Activated naive CD8-positive, alpha-beta T cell treated with anti-CD3 and anti-CD28 coated beads, Interleukin-2, amount 10 ng/mL, durations not matched to agents 7 days and 5 days (primary cell): ENCODE measurements around the gene APPL2. TPM values are rescaled to one million over a fixed set of nuclear protein-coding genes. Genes with fewer than 3 reads are reported as not detected.

Source experiments
- ATAC-seq: fragments of 150-1000 bp; cut with Tn5 transposase; one replicate; pipeline ENCODE4 v1.10.0; 2021; ENCODE audit warnings: low read depth, moderate library complexity
- POLR2A ChIA-PET: fragments of 350-600 bp; sonication (Branson Sonifier 250); formaldehyde crosslinking; loops from one replicate; lab custom pipeline; 2021; ENCODE audit warnings: antibody characterized with exemption; lab: Charles Lee
- DNase-seq: peaks from one replicate; pipeline ENCODE4 v3.0.0; 2021
- H3K27ac Mint-ChIP-seq: one replicate; pipeline ENCODE4 v1.8.0; 2022; ENCODE audit warnings: mild to moderate bottlenecking, mixed read lengths
- H3K27me3 Mint-ChIP-seq: one replicate; pipeline ENCODE4 v1.8.0; 2022; ENCODE audit warnings: mild to moderate bottlenecking, moderate library complexity, mixed read lengths
- H3K36me3 Mint-ChIP-seq: one replicate; pipeline ENCODE4 v1.8.0; 2021; ENCODE audit warnings: mild to moderate bottlenecking, mixed read lengths
- H3K4me1 Mint-ChIP-seq: one replicate; pipeline ENCODE4 v1.8.0; 2021; ENCODE audit warnings: mixed read lengths
- H3K4me3 Mint-ChIP-seq: one replicate; pipeline ENCODE4 v1.8.0; 2022; ENCODE audit warnings: mild to moderate bottlenecking, moderate library complexity, mixed read lengths
- H3K9me3 Mint-ChIP-seq: one replicate; pipeline ENCODE4 v1.8.0; 2021; ENCODE audit warnings: mixed read lengths
- total RNA-seq, 2 experiments: library from RNA; stranded (reverse); gene quantifications; one replicate each; pipeline ENCODE4 v1.2.3, GENCODE V29; 2021

Gene APPL2
- total RNA-seq: 10 to 100 TPM; 35.0 to 42.8 TPM

- Mint-ChIP-seq H3K9me3 (no peaks in the 10 kb centered on the region), H3K36me3 (peaks cover 8% of the 10 kb centered on the region), H3K4me1 (peaks cover 23% of the 10 kb centered on the region), H3K4me3 (peak within 1 kb of the TSS; percentile 91), H3K27me3 (no peaks in the 10 kb centered on the region), H3K27ac (peak within 1 kb of the TSS; percentile 81)
- POLR2A ChIA-PET: interaction anchor here (0.9 to 2.8 kb wide), 5 partner anchors 10 to 129 kb away, joined by 3 to 9 read pairs (median 4); partner anchors contain the start of genes C12orf75 and WASHC4
- ATAC-seq: peak; percentile 78
- DNase-seq: peak; percentile 85
These were observed at the start of gene APPL2 for GRCh38 chr12:105235732-105236476. APPL2 (minus strand) TSS chr12:105236174; CDS start chr12:105236012, 162 bp downstream.

GRCh38 chr12:105285378-105285777 is 49.4 kb upstream of the APPL2 start:
- no peak overlapping the region for H3K4me3 Mint-ChIP-seq
- ATAC-seq (no peak), DNase-seq (no peak)
- no peaks in the 10 kb centered on the region for H3K4me1 Mint-ChIP-seq
- H3K27me3 Mint-ChIP-seq: peaks cover 37% of the 10 kb centered on the region
- no peak overlapping the region for H3K27ac Mint-ChIP-seq
- POLR2A ChIA-PET: no interaction called here
- peaks cover 3% of the 10 kb centered on the region for H3K36me3 Mint-ChIP-seq
- peaks cover 3% of the 10 kb centered on the region for H3K9me3 Mint-ChIP-seq

- H3K27me3 Mint-ChIP-seq: peaks cover 34% of the 10 kb centered on the region
- peaks cover 3% of the 10 kb centered on the region for H3K9me3 Mint-ChIP-seq
- H3K36me3 Mint-ChIP-seq: peaks cover 3% of the 10 kb centered on the region
- no peak overlapping the region for H3K27ac Mint-ChIP-seq
- H3K4me3 Mint-ChIP-seq: no peak overlapping the region
- DNase-seq (no peak), ATAC-seq (no peak)
- peaks cover 2% of the 10 kb centered on the region for H3K4me1 Mint-ChIP-seq
- POLR2A ChIA-PET: no interaction called here
These were observed 45.7 kb upstream of the APPL2 start for GRCh38 chr12:105281694-105282049.

- H3K4me1 Mint-ChIP-seq: peaks cover 4% of the 10 kb centered on the region
- DNase-seq (no peak), ATAC-seq (no peak)
- no peak overlapping the region for H3K4me3 Mint-ChIP-seq
- peaks cover 3% of the 10 kb centered on the region for H3K36me3 Mint-ChIP-seq
- no peak overlapping the region for H3K27ac Mint-ChIP-seq
- POLR2A ChIA-PET: no interaction called here
- H3K27me3 Mint-ChIP-seq: peaks cover 29% of the 10 kb centered on the region
- H3K9me3 Mint-ChIP-seq: peaks cover 3% of the 10 kb centered on the region
These were observed 45.2 kb upstream of the APPL2 start for GRCh38 chr12:105280966-105281693.

- peaks cover 3% of the 10 kb centered on the region for H3K36me3 Mint-ChIP-seq
- ATAC-seq (peak; percentile 89), DNase-seq (peak; percentile 32)
- peaks cover 5% of the 10 kb centered on the region for H3K9me3 Mint-ChIP-seq
- H3K4me1 Mint-ChIP-seq: peaks cover 4% of the 10 kb centered on the region
- no peak overlapping the region for H3K4me3 Mint-ChIP-seq
- no peak overlapping the region for H3K27ac Mint-ChIP-seq
- H3K27me3 Mint-ChIP-seq: peaks cover 18% of the 10 kb centered on the region
- POLR2A ChIA-PET: no interaction called here
These were observed 43.6 kb upstream of the APPL2 start for GRCh38 chr12:105279460-105280056.

GRCh38 chr12:105278043-105278697 is 42.2 kb upstream of the APPL2 start:
- H3K4me3 Mint-ChIP-seq: no peak overlapping the region
- POLR2A ChIA-PET: no interaction called here
- DNase-seq (no peak), ATAC-seq (no peak)
- peaks cover 6% of the 10 kb centered on the region for H3K27me3 Mint-ChIP-seq
- H3K36me3 Mint-ChIP-seq: no peaks in the 10 kb centered on the region
- H3K4me1 Mint-ChIP-seq: peaks cover 4% of the 10 kb centered on the region
- peaks cover 2% of the 10 kb centered on the region for H3K9me3 Mint-ChIP-seq
- H3K27ac Mint-ChIP-seq: no peak overlapping the region

GRCh38 chr12:105275997-105276733 is 40.2 kb upstream of the APPL2 start:
- ATAC-seq: no peak
- Mint-ChIP-seq H3K36me3 (no peaks in the 10 kb centered on the region), H3K4me1 (peaks cover 4% of the 10 kb centered on the region), H3K4me3 (no peak overlapping the region), H3K27ac (no peak overlapping the region), H3K9me3 (peaks cover 2% of the 10 kb centered on the region), H3K27me3 (peaks cover 7% of the 10 kb centered on the region)
- POLR2A ChIA-PET: no interaction called here
- no peak for DNase-seq

- POLR2A ChIA-PET: no interaction called here
- peaks cover 3% of the 10 kb centered on the region for H3K4me1 Mint-ChIP-seq
- no peaks in the 10 kb centered on the region for H3K36me3 Mint-ChIP-seq
- no peak overlapping the region for H3K4me3 Mint-ChIP-seq
- peaks cover 2% of the 10 kb centered on the region for H3K9me3 Mint-ChIP-seq
- H3K27me3 Mint-ChIP-seq: peaks cover 8% of the 10 kb centered on the region
- DNase-seq (no peak), ATAC-seq (no peak)
- no peak overlapping the region for H3K27ac Mint-ChIP-seq
These were observed 38.6 kb upstream of the APPL2 start for GRCh38 chr12:105274571-105274970.

- H3K4me1 Mint-ChIP-seq: peaks cover 2% of the 10 kb centered on the region
- H3K9me3 Mint-ChIP-seq: peaks cover 2% of the 10 kb centered on the region
- no peak for DNase-seq
- no peaks in the 10 kb centered on the region for H3K36me3 Mint-ChIP-seq
- ATAC-seq: no peak
- H3K27ac Mint-ChIP-seq: no peak overlapping the region
- peaks cover 16% of the 10 kb centered on the region for H3K27me3 Mint-ChIP-seq
- POLR2A ChIA-PET: no interaction called here
- H3K4me3 Mint-ChIP-seq: no peak overlapping the region
These were observed 37.6 kb upstream of the APPL2 start for GRCh38 chr12:105273601-105274000.

- no peaks in the 10 kb centered on the region for H3K36me3 Mint-ChIP-seq
- H3K27ac Mint-ChIP-seq: no peak overlapping the region
- POLR2A ChIA-PET: no interaction called here
- ATAC-seq (no peak), DNase-seq (no peak)
- H3K9me3 Mint-ChIP-seq: peaks cover 2% of the 10 kb centered on the region
- peaks cover 2% of the 10 kb centered on the region for H3K4me1 Mint-ChIP-seq
- H3K27me3 Mint-ChIP-seq: peaks cover 23% of the 10 kb centered on the region
- no peak overlapping the region for H3K4me3 Mint-ChIP-seq
These were observed 36.9 kb upstream of the APPL2 start for GRCh38 chr12:105272814-105273416.

GRCh38 chr12:105272152-105272551 is 36.2 kb upstream of the APPL2 start:
- H3K4me1 Mint-ChIP-seq: peaks cover 2% of the 10 kb centered on the region
- H3K27me3 Mint-ChIP-seq: peaks cover 23% of the 10 kb centered on the region
- H3K27ac Mint-ChIP-seq: no peak overlapping the region
- peaks cover 2% of the 10 kb centered on the region for H3K9me3 Mint-ChIP-seq
- H3K4me3 Mint-ChIP-seq: no peak overlapping the region
- H3K36me3 Mint-ChIP-seq: no peaks in the 10 kb centered on the region
- POLR2A ChIA-PET: no interaction called here
- no peak for DNase-seq
- ATAC-seq: no peak

GRCh38 chr12:105271364-105271763 is 35.4 kb upstream of the APPL2 start:
- Mint-ChIP-seq H3K9me3 (peaks cover 2% of the 10 kb centered on the region), H3K27me3 (peaks cover 23% of the 10 kb centered on the region), H3K4me1 (no peaks in the 10 kb centered on the region), H3K27ac (no peak overlapping the region), H3K36me3 (no peaks in the 10 kb centered on the region), H3K4me3 (no peak overlapping the region)
- ATAC-seq (no peak), DNase-seq (no peak)
- POLR2A ChIA-PET: no interaction called here
